SK-N-SH (cell line): ENCODE measurements around the gene VEZF1. TPM values are rescaled to one million over a fixed set of nuclear protein-coding genes. Genes with fewer than 3 reads are reported as not detected.

Experiments
- CTCF ChIA-PET: fragments of 300-600, 350-600 bp; formaldehyde crosslinking; extraction: SDS; loops from one replicate; lab custom pipeline; 2021; lab: Yijun Ruan, JAX
- POLR2A ChIA-PET: fragments of 350-600 bp; sonication (Branson Sonifier 250); formaldehyde crosslinking; extraction: SDS; loops from one replicate; lab custom pipeline; 2020; ENCODE audit warnings: antibody characterized with exemption, inconsistent platforms; lab: Yijun Ruan, JAX
- DNase-seq: peaks from one replicate; pipeline ENCODE4 v3.0.0; 2012
- H2AFZ ChIP-seq: fragments of 200-600 bp; sonication (generic); 2 replicates; pipeline ENCODE4 v1.8.1; 2016; ENCODE audit warnings: antibody characterized with exemption, mild to moderate bottlenecking, low read depth
- H3F3A ChIP-seq: fragments of 200-600 bp; sonication (generic); replicated peaks from 2 replicates; pipeline ENCODE3; 2016; ENCODE audit warnings: antibody characterized with exemption, mild to moderate bottlenecking; ENCODE audit not compliant: insufficient read depth
- H3K27ac ChIP-seq, 2 experiments: fragments of 200-500 bp in 1 of 2; fragments of 200-600 bp in 1 of 2; sonication (Bioruptor generic) in 1 of 2; sonication (generic), shearing (Covaris generic) in 1 of 2; 2 replicates each; pipeline versions ENCODE4 v1.5.1 to v1.6.1; 2014 to 2016; ENCODE audit warnings: low read depth in 2 of 2, inconsistent platforms in 1 of 2, low read length in 1 of 2, mild to moderate bottlenecking in 1 of 2, mixed read lengths in 1 of 2
- H3K27me3 ChIP-seq: fragments of 200-600 bp; sonication (generic), shearing (Covaris generic); 2 replicates; pipeline ENCODE4 v1.6.1; 2016; ENCODE audit warnings: mixed run types; ENCODE audit not compliant: insufficient read depth
- H3K36me3 ChIP-seq, 2 experiments: fragments of 200-500 bp in 1 of 2; fragments of 200-600 bp in 1 of 2; sonication (Bioruptor generic) in 1 of 2; sonication (generic) in 1 of 2; replicated peaks in 1 of 2; 2 replicates each; pipeline versions ENCODE3 to v1.5.1; 2014 to 2016; ENCODE audit warnings: low read length in 1 of 2, mild to moderate bottlenecking in 1 of 2; ENCODE audit not compliant: insufficient read depth in 2 of 2, control insufficient read depth in 1 of 2
- H3K4me1 ChIP-seq, 2 experiments: fragments of 200-500 bp in 1 of 2; fragments of 200-600 bp in 1 of 2; sonication (Bioruptor generic) in 1 of 2; sonication (generic), shearing (Covaris generic) in 1 of 2; 2 replicates each; pipeline versions ENCODE4 v1.5.1 to v1.6.1; 2014 to 2016; ENCODE audit warnings: low read depth in 1 of 2, low read length in 1 of 2, mixed run types in 1 of 2; ENCODE audit not compliant: insufficient read depth in 2 of 2, control insufficient read depth in 1 of 2
- H3K4me2 ChIP-seq: fragments of 200-600 bp; sonication (generic), shearing (Covaris generic); 2 replicates; pipeline ENCODE4 v1.6.1; 2017; ENCODE audit warnings: mixed run types
- H3K4me3 ChIP-seq, 2 experiments: fragments of 200-500 bp in 1 of 2; fragments of 200-600 bp in 1 of 2; sonication (Bioruptor generic) in 1 of 2; sonication (generic), shearing (Covaris generic) in 1 of 2; 2 replicates each; pipeline versions ENCODE4 v1.5.1 to v1.8.1; 2014 to 2016; ENCODE audit warnings: low read depth in 2 of 2, inconsistent platforms in 1 of 2, low read length in 1 of 2, mild to moderate bottlenecking in 1 of 2, mixed read lengths in 1 of 2, moderate library complexity in 1 of 2
- H3K79me2 ChIP-seq: fragments of 200-600 bp; sonication (generic); 2 replicates; pipeline ENCODE4 v1.8.1; 2017; ENCODE audit warnings: mild to moderate bottlenecking; ENCODE audit not compliant: insufficient read depth
- H3K9ac ChIP-seq: fragments of 200-600 bp; sonication (generic); 2 replicates; pipeline ENCODE4 v1.6.1; 2017; ENCODE audit warnings: mixed run types
- H3K9me2 ChIP-seq: fragments of 200-600 bp; sonication (generic); 2 replicates; pipeline ENCODE4 v1.6.1; 2017; ENCODE audit warnings: mixed run types
- H3K9me3 ChIP-seq: fragments of 200-600 bp; sonication (generic); 2 replicates; pipeline ENCODE4 v1.6.1; 2017; ENCODE audit warnings: mixed run types, mild to moderate bottlenecking, moderate library complexity
- H4K20me1 ChIP-seq: fragments of 200-600 bp; sonication (generic); 2 replicates; pipeline ENCODE4 v1.6.1; 2017; ENCODE audit warnings: mild to moderate bottlenecking, mixed run types; ENCODE audit not compliant: insufficient read depth
- CHD2 ChIP-seq: fragments of 150-350 bp; IDR thresholded peaks from 2 replicates; pipeline ENCODE4 v1.6.1; 2018; ENCODE audit warnings: low read length; ENCODE audit not compliant: partially characterized antibody
- ELF1 ChIP-seq: IDR thresholded peaks from 2 replicates; pipeline ENCODE4 v1.4.0; 2012
- EP300 ChIP-seq, 2 experiments: IDR thresholded peaks; 2 replicates each; pipeline versions ENCODE4 v1.4.0 to v1.6.1; 2012; ENCODE audit warnings: borderline replicate concordance in 1 of 2, low read depth in 1 of 2, low read length in 1 of 2
- FOSL2 ChIP-seq: IDR thresholded peaks from 2 replicates; pipeline ENCODE4 v1.4.0; 2012; ENCODE audit warnings: low read depth, mild to moderate bottlenecking, moderate library complexity, borderline replicate concordance
- GABPA ChIP-seq: IDR thresholded peaks from 2 replicates; pipeline ENCODE4 v1.4.0; 2012; ENCODE audit warnings: low read depth, mild to moderate bottlenecking
- IRF3 ChIP-seq: fragments of 150-350 bp; IDR thresholded peaks from 2 replicates; pipeline ENCODE4 v1.6.1; 2016; ENCODE audit warnings: mild to moderate bottlenecking, low read depth, low read length
- JUND ChIP-seq: IDR thresholded peaks from 2 replicates; pipeline ENCODE4 v1.4.0; 2012
- MEF2A ChIP-seq: IDR thresholded peaks from 2 replicates; pipeline ENCODE4 v1.4.0; 2012; ENCODE audit warnings: low read depth, borderline replicate concordance
- NRF1 ChIP-seq: IDR thresholded peaks from 2 replicates; pipeline ENCODE4 v1.6.1; 2012; ENCODE audit warnings: low read depth, mild to moderate bottlenecking, low read length
- PBX3 ChIP-seq: IDR thresholded peaks from 2 replicates; pipeline ENCODE4; 2012
- POLR2AphosphoS5 ChIP-seq: IDR thresholded peaks from 2 replicates; pipeline ENCODE4 v1.6.1; 2012; ENCODE audit warnings: low read depth, low read length
- TEAD4 ChIP-seq: IDR thresholded peaks from 2 replicates; pipeline ENCODE4 v1.4.0; 2012; ENCODE audit warnings: mild to moderate bottlenecking, borderline replicate concordance; ENCODE audit not compliant: insufficient read depth
- USF2 ChIP-seq: fragments of 150-350 bp; IDR thresholded peaks from 2 replicates; pipeline ENCODE4 v1.6.1; 2017; ENCODE audit warnings: antibody characterized with exemption, low read length, low read depth, borderline replicate concordance
- YY1 ChIP-seq: IDR thresholded peaks from 2 replicates; pipeline ENCODE4 v1.4.0; 2012; ENCODE audit warnings: low read depth, mild to moderate bottlenecking
- ZBTB33 ChIP-seq: IDR thresholded peaks from 2 replicates; pipeline ENCODE4 v1.4.0; 2012; ENCODE audit warnings: low read depth, borderline replicate concordance
- polyA plus RNA-seq, 3 experiments: library from polyadenylated mRNA; depleted of rRNA; stranded (reverse); fragments of >200 nt; gene quantifications; 2 replicates each; pipeline ENCODE4 v1.2.3, GENCODE V29; 2012

Gene VEZF1
- polyA plus RNA-seq, 1 of the 3 experiments (the other 2 are of a cell fraction): 35.1 TPM

GRCh38 chr17:58019521-58019920 is 31.5 kb upstream of the VEZF1 start:
- CTCF ChIA-PET: interaction anchor here (1.5 kb wide), 1 partner anchor 10 kb away, joined by 4 read pairs; no protein-coding TSS in a partner anchor
- no peaks in the 10 kb centered on the region for H3K36me3 ChIP-seq
- no peaks in the 10 kb centered on the region; the same call in 1 of the 2 replicates for H3K27me3 ChIP-seq
- H3K79me2 ChIP-seq: no peaks in the 10 kb centered on the region
- H3K4me1 ChIP-seq: no peaks in the 10 kb centered on the region
- H4K20me1 ChIP-seq: no peaks in the 10 kb centered on the region
- no peak for DNase-seq
- POLR2A ChIA-PET: no interaction called here
- H3K27ac ChIP-seq: no peak overlapping the region
- no peaks in the 10 kb centered on the region for H3K9me2 ChIP-seq
- TF ChIP-seq ELF1: no peak
- no peak for TF ChIP-seq TEAD4
- no peak for TF ChIP-seq YY1
- TF ChIP-seq NRF1: no peak
- no peak for TF ChIP-seq USF2
- TF ChIP-seq ZBTB33: no peak
- TF ChIP-seq CHD2: no peak
- TF ChIP-seq EP300 (IDR thresholded peaks at IDR 0.05; ENCODE audit: borderline replicate concordance in 1 of 2, low read depth in 1 of 2, low read length in 1 of 2): no peak
- TF ChIP-seq JUND: no peak
- no peak for TF ChIP-seq FOSL2
- no peak for TF ChIP-seq IRF3
- no peak for TF ChIP-seq POLR2AphosphoS5
- no peak for TF ChIP-seq GABPA
- TF ChIP-seq PBX3: no peak
- no peak for TF ChIP-seq MEF2A
- H3K9ac ChIP-seq: no peak overlapping the region
- H2AFZ ChIP-seq: no peak overlapping the region
- no peaks in the 10 kb centered on the region for H3F3A ChIP-seq
- no peak overlapping the region for H3K4me3 ChIP-seq
- no peak overlapping the region for H3K4me2 ChIP-seq
- no peaks in the 10 kb centered on the region for H3K9me3 ChIP-seq
